Measurements from ENCODE around the gene CCDC24. TPM values are rescaled to one million over a fixed set of nuclear protein-coding genes. Genes with fewer than 3 reads are reported as not detected.

The CCDC24 gene
- total RNA-seq, 5 donors from 2014 or later (not counting 1 experiment from before 2014, with no cell fraction given) = 0.50 to 4.3 (median 1.7) TPM

GRCh38 chr1:43978264-43978550 is 13.2 kb upstream of the CCDC24 start:
- H3K4me1 ChIP-seq (ENCODE audit: control insufficient read depth in 1 of 2, extremely low read depth in 1 of 2, insufficient read depth in 2 of 2, low read length in 2 of 2) = peaks cover 13 to 48% of the 10 kb centered on the region in 2 experiments
- ChIA-PET POLR2A (no interaction called here), CTCF (no interaction called here)
- ATAC-seq (replicated peaks in 1 of 4) (no peak), DNase-seq (no peak)
- Mint-ChIP-seq H3K27ac (no peak overlapping the region), H3K4me1 (peaks cover 39 to 54% (median 51%) of the 10 kb centered on the region in 3 donors), H3K9me3 (no peaks in the 10 kb centered on the region), H3K27me3 (peaks cover 0 to 5% of the 10 kb centered on the region in 2 donors), H3K36me3 (peaks cover 20% of the 10 kb centered on the region), H3K4me3 (peak overlapping the region; percentile 73 to 88 (median 76))
- H3K27ac ChIP-seq (ENCODE audit: low read length) = no peak overlapping the region
- H3K27me3 ChIP-seq (replicated peaks in 1 of 2; ENCODE audit: control insufficient read depth in 2 of 2, extremely low read depth in 1 of 2, insufficient read depth in 2 of 2, low read length in 1 of 2) = peaks cover 0 to 28% of the 10 kb centered on the region in 2 experiments
- no peaks in the 10 kb centered on the region for H3K9me3 ChIP-seq
- peaks cover 3 to 25% of the 10 kb centered on the region in 2 donors for H3K36me3 ChIP-seq (ENCODE audit: control insufficient read depth in 2 of 2, extremely low read depth in 1 of 2, insufficient read depth in 1 of 2, low read length in 1 of 2)
- 85% methylated on average over 2 of the region's 5 CpGs for WGBS (ENCODE audit: insufficient coverage)
- no peak overlapping the region for H3K4me3 ChIP-seq (ENCODE audit: control insufficient read depth in 1 of 2, extremely low read depth in 1 of 2, low read length in 1 of 2)

GRCh38 chr1:43978551-43979260 is 12.7 kb upstream of the CCDC24 start, which contains the start of gene B4GALT2:
B4GALT2 (plus strand) TSS chr1:43979210; CDS start chr1:43981161, 1,951 bp downstream.
- CTCF ChIA-PET = no interaction called here
- WGBS (ENCODE audit: insufficient coverage) = 9% methylated on average over 43 of the region's 54 CpGs
- Mint-ChIP-seq H3K36me3 (peaks cover 20% of the 10 kb centered on the region), H3K9me3 (no peaks in the 10 kb centered on the region), H3K4me3 (peak within 1 kb of the TSS; percentile 76 to 90 (median 88)), H3K4me1 (peaks cover 34 to 49% (median 49%) of the 10 kb centered on the region in 3 donors), H3K27ac (peak within 1 kb of the TSS; percentile 40 to 49), H3K27me3 (peaks cover 0 to 5% of the 10 kb centered on the region in 2 donors)
- POLR2A ChIA-PET = no interaction called here
- DNase-seq = peak in 9 of 35 experiments; percentile 12 to 50 (median 21)
- peaks cover 3 to 25% of the 10 kb centered on the region in 2 donors for H3K36me3 ChIP-seq (ENCODE audit: control insufficient read depth in 2 of 2, extremely low read depth in 1 of 2, insufficient read depth in 1 of 2, low read length in 1 of 2)
- ATAC-seq (replicated peaks in 1 of 4) = no peak
- H3K27me3 ChIP-seq (replicated peaks in 1 of 2; ENCODE audit: control insufficient read depth in 2 of 2, extremely low read depth in 1 of 2, insufficient read depth in 2 of 2, low read length in 1 of 2) = peaks cover 0 to 28% of the 10 kb centered on the region in 2 experiments
- no peaks in the 10 kb centered on the region for H3K9me3 ChIP-seq
- peaks cover 12 to 46% of the 10 kb centered on the region in 2 experiments for H3K4me1 ChIP-seq (ENCODE audit: control insufficient read depth in 1 of 2, extremely low read depth in 1 of 2, insufficient read depth in 2 of 2, low read length in 2 of 2)
- no peak within 1 kb of the TSS for H3K27ac ChIP-seq (ENCODE audit: low read length)
- H3K4me3 ChIP-seq (ENCODE audit: control insufficient read depth in 1 of 2, extremely low read depth in 1 of 2, low read length in 1 of 2) = peak within 1 kb of the TSS; percentile 40 to 60

- peaks cover 10 to 41% of the 10 kb centered on the region in 2 experiments for H3K4me1 ChIP-seq (ENCODE audit: control insufficient read depth in 1 of 2, extremely low read depth in 1 of 2, insufficient read depth in 2 of 2, low read length in 2 of 2)
- H3K36me3 ChIP-seq (ENCODE audit: control insufficient read depth in 2 of 2, extremely low read depth in 1 of 2, insufficient read depth in 1 of 2, low read length in 1 of 2) = peaks cover 3 to 25% of the 10 kb centered on the region in 2 donors
- H3K27me3 ChIP-seq (replicated peaks in 1 of 2; ENCODE audit: control insufficient read depth in 2 of 2, extremely low read depth in 1 of 2, insufficient read depth in 2 of 2, low read length in 1 of 2) = peaks cover 0 to 28% of the 10 kb centered on the region in 2 experiments
- peak overlapping the region in 1 of 2 donors; percentile 24 for H3K4me3 ChIP-seq (ENCODE audit: control insufficient read depth in 1 of 2, extremely low read depth in 1 of 2, low read length in 1 of 2)
- Mint-ChIP-seq H3K27me3 (peaks cover 0 to 5% of the 10 kb centered on the region in 2 donors), H3K4me3 (peak overlapping the region in 1 of 3 donors; percentile 79), H3K9me3 (no peaks in the 10 kb centered on the region), H3K4me1 (peaks cover 29 to 44% (median 44%) of the 10 kb centered on the region in 3 donors), H3K27ac (no peak overlapping the region), H3K36me3 (peaks cover 20% of the 10 kb centered on the region)
- H3K27ac ChIP-seq (ENCODE audit: low read length) = no peak overlapping the region
- under 1% methylated on average over 45 of the region's 45 CpGs for WGBS (ENCODE audit: insufficient coverage)
- POLR2A ChIA-PET = no interaction called here
- ATAC-seq (replicated peaks in 1 of 4) = no peak
- CTCF ChIA-PET = no interaction called here
- DNase-seq = no peak
- H3K9me3 ChIP-seq = no peaks in the 10 kb centered on the region
Observed at GRCh38 chr1:43979261-43979527, 12.2 kb upstream of the CCDC24 start.

- no peak for ATAC-seq (replicated peaks in 1 of 4)
- 8% methylated on average over 29 of the region's 45 CpGs for WGBS (ENCODE audit: insufficient coverage)
- H3K27ac ChIP-seq (ENCODE audit: low read length) = no peak overlapping the region
Observed at GRCh38 chr1:43979528-43980254, 11.7 kb upstream of the CCDC24 start.

GRCh38 chr1:43980255-43981134 is 10.9 kb upstream of the CCDC24 start:
- WGBS (ENCODE audit: insufficient coverage) = 84% methylated on average over 9 of the region's 13 CpGs
- Histone ChIP-seq H3K9me3 (no peaks in the 10 kb centered on the region), H3K4me3 (ENCODE audit: control insufficient read depth in 1 of 2, extremely low read depth in 1 of 2, low read length in 1 of 2) (no peak overlapping the region), H3K27ac (ENCODE audit: low read length) (no peak overlapping the region), H3K36me3 (ENCODE audit: control insufficient read depth in 2 of 2, extremely low read depth in 1 of 2, insufficient read depth in 1 of 2, low read length in 1 of 2) (peaks cover 3 to 25% of the 10 kb centered on the region in 2 donors), H3K27me3 (replicated peaks in 1 of 2; ENCODE audit: control insufficient read depth in 2 of 2, extremely low read depth in 1 of 2, insufficient read depth in 2 of 2, low read length in 1 of 2) (peaks cover 0 to 28% of the 10 kb centered on the region in 2 experiments), H3K4me1 (ENCODE audit: control insufficient read depth in 1 of 2, extremely low read depth in 1 of 2, insufficient read depth in 2 of 2, low read length in 2 of 2) (peaks cover 10 to 34% of the 10 kb centered on the region in 2 experiments)
- CTCF ChIA-PET = no interaction called here
- no peaks in the 10 kb centered on the region for H3K9me3 Mint-ChIP-seq
- H3K27ac Mint-ChIP-seq = peak overlapping the region in 1 of 2 donors; percentile 2
- peaks cover 20% of the 10 kb centered on the region for H3K36me3 Mint-ChIP-seq
- H3K4me1 Mint-ChIP-seq = peaks cover 25 to 41% (median 41%) of the 10 kb centered on the region in 3 donors
- peak overlapping the region; percentile 76 to 86 (median 79) for H3K4me3 Mint-ChIP-seq
- ATAC-seq (replicated peaks in 1 of 4) (no peak), DNase-seq (no peak)
- peaks cover 0 to 5% of the 10 kb centered on the region in 2 donors for H3K27me3 Mint-ChIP-seq
- POLR2A ChIA-PET = no interaction called here

More at GRCh38 chr1:43979528-43980254, 11.7 kb upstream of the CCDC24 start:
- peaks cover 10 to 39% of the 10 kb centered on the region in 2 experiments for H3K4me1 ChIP-seq (ENCODE audit: control insufficient read depth in 1 of 2, extremely low read depth in 1 of 2, insufficient read depth in 2 of 2, low read length in 2 of 2)
- Mint-ChIP-seq H3K36me3 (peaks cover 20% of the 10 kb centered on the region), H3K4me3 (peak overlapping the region; percentile 76 to 86 (median 79)), H3K4me1 (peaks cover 25 to 42% (median 41%) of the 10 kb centered on the region in 3 donors), H3K9me3 (no peaks in the 10 kb centered on the region), H3K27ac (peak overlapping the region; percentile 40 to 45), H3K27me3 (peaks cover 0 to 5% of the 10 kb centered on the region in 2 donors)
- CTCF ChIA-PET = no interaction called here
- peak overlapping the region; percentile 24 to 25 for H3K4me3 ChIP-seq (ENCODE audit: control insufficient read depth in 1 of 2, extremely low read depth in 1 of 2, low read length in 1 of 2)
- POLR2A ChIA-PET = no interaction called here
- H3K36me3 ChIP-seq (ENCODE audit: control insufficient read depth in 2 of 2, extremely low read depth in 1 of 2, insufficient read depth in 1 of 2, low read length in 1 of 2) = peaks cover 3 to 25% of the 10 kb centered on the region in 2 donors
- H3K27me3 ChIP-seq (replicated peaks in 1 of 2; ENCODE audit: control insufficient read depth in 2 of 2, extremely low read depth in 1 of 2, insufficient read depth in 2 of 2, low read length in 1 of 2) = peaks cover 0 to 28% of the 10 kb centered on the region in 2 experiments
- H3K9me3 ChIP-seq = no peaks in the 10 kb centered on the region
- DNase-seq = peak in 1 of 35 experiments; percentile 28

- ChIA-PET CTCF (no interaction called here), POLR2A (no interaction called here)
- H3K4me1 ChIP-seq (ENCODE audit: control insufficient read depth in 1 of 2, extremely low read depth in 1 of 2, insufficient read depth in 2 of 2, low read length in 2 of 2) = peaks cover 5 to 28% of the 10 kb centered on the region in 2 experiments
- H3K9me3 ChIP-seq = no peaks in the 10 kb centered on the region
- H3K27ac ChIP-seq (ENCODE audit: low read length) = no peak overlapping the region
- Mint-ChIP-seq H3K27ac (no peak overlapping the region), H3K4me3 (peak overlapping the region in 1 of 3 donors; percentile 79), H3K4me1 (peaks cover 20 to 35% (median 35%) of the 10 kb centered on the region in 3 donors), H3K36me3 (peaks cover 20% of the 10 kb centered on the region), H3K27me3 (peaks cover 0 to 5% of the 10 kb centered on the region in 2 donors), H3K9me3 (no peaks in the 10 kb centered on the region)
- no peak overlapping the region for H3K4me3 ChIP-seq (ENCODE audit: control insufficient read depth in 1 of 2, extremely low read depth in 1 of 2, low read length in 1 of 2)
- DNase-seq (no peak), ATAC-seq (replicated peaks in 1 of 4) (no peak)
- peaks cover 0 to 28% of the 10 kb centered on the region in 2 experiments for H3K27me3 ChIP-seq (replicated peaks in 1 of 2; ENCODE audit: control insufficient read depth in 2 of 2, extremely low read depth in 1 of 2, insufficient read depth in 2 of 2, low read length in 1 of 2)
- peaks cover 3 to 23% of the 10 kb centered on the region in 2 donors for H3K36me3 ChIP-seq (ENCODE audit: control insufficient read depth in 2 of 2, extremely low read depth in 1 of 2, insufficient read depth in 1 of 2, low read length in 1 of 2)
- WGBS (ENCODE audit: insufficient coverage) = 93% methylated on average over 19 of the region's 20 CpGs
Observed at GRCh38 chr1:43981135-43981491, 10.3 kb upstream of the CCDC24 start.
